Keratinocyte (primary cell): ENCODE data around the gene CTAGE4.
"Not testable (repeated sequence)": the region's sequence is repeated elsewhere in the genome, so short reads cannot be mapped to it uniquely, and the experiment has no call there.

Experiments used
- CTCF ChIP-seq, 3 experiments: IDR thresholded peaks in 1 of 3; conservative IDR thresholded peaks in 1 of 3; optimal IDR thresholded peaks in 1 of 3; 2 replicates in 2 of 3; 3 replicates in 1 of 3; pipeline versions ENCODE3 to v1.5.1; 2011; ENCODE audit warnings: low read length in 3 of 3, mild to moderate bottlenecking in 3 of 3, moderate library complexity in 2 of 3, control low read depth in 1 of 3, inconsistent platforms in 1 of 3; ENCODE audit not compliant: insufficient read depth in 2 of 3; ENCODE audit errors: extremely low read depth in 1 of 3
- EZH2 ChIP-seq: IDR thresholded peaks from one replicate; pipeline ENCODE4 v1.6.1; 2012; ENCODE audit warnings: inconsistent platforms, mild to moderate bottlenecking, low read length, moderate library complexity

- peak; percentile 17 to 34 (median 18) for TF ChIP-seq CTCF (optimal IDR thresholded peaks at IDR 0.05 in 1 of 3, IDR thresholded peaks at IDR 0.05 in 1 of 3, conservative IDR thresholded peaks at IDR 0.05 in 1 of 3; ENCODE audit: extremely low read depth in 1 of 3, insufficient read depth in 2 of 3, low read length in 3 of 3)
- TF ChIP-seq EZH2: not testable (repeated sequence)
These were observed 4.7 kb upstream of the CTAGE4 start for GRCh38 chr7:144178380-144179164.
